Fibroblast of lung (primary cell): ENCODE results near the gene SLC14A1. TPM values are rescaled to one million over a fixed set of nuclear protein-coding genes. Genes with fewer than 3 reads are reported as not detected.

Experiments used
- DNase-seq, 2 donors: peaks; one replicate each; pipeline versions ENCODE4 v3.0.0 to v3.0.0-alpha.2; 2010; ENCODE audit warnings: low read depth in 2 of 2
- H2AFZ ChIP-seq: 2 replicates; pipeline ENCODE4 v1.5.1; 2012; ENCODE audit warnings: low read length, control low read depth, inconsistent platforms
- H3K27ac ChIP-seq: 2 replicates; pipeline ENCODE4 v1.5.1; 2011; ENCODE audit warnings: low read length, control low read depth; ENCODE audit not compliant: insufficient read depth
- H3K27me3 ChIP-seq: 2 replicates; pipeline ENCODE4 v1.5.1; 2011; ENCODE audit warnings: mild to moderate bottlenecking, low read length; ENCODE audit not compliant: control insufficient read depth, insufficient read depth
- H3K36me3 ChIP-seq: 2 replicates; pipeline ENCODE4 v1.5.1; 2011; ENCODE audit warnings: low read length; ENCODE audit not compliant: control insufficient read depth, insufficient read depth
- H3K4me1 ChIP-seq: 2 replicates; pipeline ENCODE4 v1.5.1; 2011; ENCODE audit warnings: low read length; ENCODE audit not compliant: control insufficient read depth, insufficient read depth; ENCODE audit errors: extremely low read depth
- H3K4me2 ChIP-seq: 2 replicates; pipeline ENCODE4 v1.5.1; 2011; ENCODE audit warnings: low read length, control low read depth; ENCODE audit not compliant: insufficient read depth; ENCODE audit errors: extremely low read depth
- H3K4me3 ChIP-seq, 4 experiments: fragments of 200-600 bp in 1 of 4; sonication (generic) in 1 of 4; replicated peaks in 1 of 4; 2 replicates each; pipeline ENCODE4 v1.5.1; 2011 to 2016; ENCODE audit warnings: low read length in 4 of 4, low read depth in 3 of 4, mild to moderate bottlenecking in 3 of 4, control low read depth in 2 of 4, inconsistent platforms in 1 of 4, mixed read lengths in 1 of 4; ENCODE audit not compliant: insufficient read depth in 1 of 4; ENCODE audit errors: control extremely low read depth in 1 of 4
- H3K79me2 ChIP-seq: 2 replicates; pipeline ENCODE4 v1.5.1; 2012; ENCODE audit warnings: mild to moderate bottlenecking, low read length, inconsistent platforms; ENCODE audit not compliant: control insufficient read depth, insufficient read depth
- H3K9ac ChIP-seq: 2 replicates; pipeline ENCODE4 v1.5.1; 2011; ENCODE audit warnings: mild to moderate bottlenecking, low read length, control low read depth; ENCODE audit not compliant: insufficient read depth
- H3K9me3 ChIP-seq: 2 replicates; pipeline ENCODE4 v1.5.1; 2012; ENCODE audit warnings: low read depth, low read length; ENCODE audit not compliant: control insufficient read depth, insufficient read depth
- H4K20me1 ChIP-seq: 2 replicates; pipeline ENCODE4 v1.5.1; 2011; ENCODE audit warnings: low read length; ENCODE audit not compliant: control insufficient read depth, insufficient read depth; ENCODE audit errors: extremely low read depth
- EZH2 ChIP-seq: IDR thresholded peaks from 2 replicates; pipeline ENCODE4 v1.5.1; 2012; ENCODE audit warnings: low read length, control low read depth, mild to moderate bottlenecking; ENCODE audit errors: missing control alignments
- polyA plus RNA-seq, 2 donors: library from polyadenylated mRNA; depleted of rRNA in 1 of 2; stranded (reverse) in 1 of 2; unstranded in 1 of 2; fragments of >200 nt; gene quantifications; 2 replicates each; pipeline ENCODE4 v1.2.1, GENCODE V29; 2011 to 2012; ENCODE audit warnings: missing spikeins in 1 of 2
- total RNA-seq: library from RNA; depleted of rRNA; stranded (reverse); fragments of >200 nt; gene quantifications from 2 replicates; pipeline ENCODE4 v1.2.1, GENCODE V29; 2014
- TF ChIP-seq, protein P1 (sequence below), 2 donors: IDR thresholded peaks in 1 of 2; conservative IDR thresholded peaks in 1 of 2; 1 replicate in 1 of 2; 2 replicates in 1 of 2; pipeline ENCODE4 v1.5.1; 2011 to 2012; ENCODE audit warnings: low read length in 2 of 2, control low read depth in 1 of 2, inconsistent platforms in 1 of 2, low read depth in 1 of 2, mild to moderate bottlenecking in 1 of 2

SLC14A1 gene
- total and polyA plus RNA-seq, 2 donors (not counting 1 experiment from before 2014, with no cell fraction given): 8.0 to 31.0 TPM

DNA sequence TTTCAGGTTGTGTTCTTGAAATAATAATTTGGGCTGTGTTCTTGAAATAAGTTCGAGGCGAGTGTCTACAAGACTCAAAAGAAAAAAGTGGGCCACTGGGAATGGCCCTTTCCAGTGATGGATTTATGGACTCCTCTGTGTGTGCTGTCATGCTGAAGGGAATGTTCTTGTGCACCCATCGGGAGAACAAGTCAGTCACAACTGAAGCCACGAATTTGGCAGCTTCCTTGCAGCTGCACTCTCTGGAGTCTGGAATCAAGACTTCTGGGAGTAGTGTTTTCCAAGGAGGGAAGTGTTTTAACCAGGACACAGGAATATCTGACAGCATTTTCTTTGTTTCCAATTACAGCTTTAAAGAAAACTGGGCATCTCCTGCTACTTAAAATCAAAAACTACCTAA, 620 bp downstream of the SLC14A1 start:
- Histone ChIP-seq H3K36me3 (no peaks in the 10 kb centered on the region), H3K4me2 (peak overlapping the region; percentile 56), H3K4me1 (peaks cover 4% of the 10 kb centered on the region)

GRCh38 chr18:45725336-45725735, 1.4 kb downstream of the SLC14A1 start:
- Histone ChIP-seq H4K20me1 (no peaks in the 10 kb centered on the region), H3K27ac (no peak overlapping the region), H3K4me3 (peak overlapping the region in 3 of 4 experiments; percentile 25 to 47 (median 28)), H3K4me1 (peaks cover 4% of the 10 kb centered on the region), H3K9ac (no peak overlapping the region), H3K4me2 (peak overlapping the region; percentile 8), H3K36me3 (no peaks in the 10 kb centered on the region), H3K27me3 (no peaks in the 10 kb centered on the region), H3K9me3 (no peaks in the 10 kb centered on the region), H3K79me2 (no peaks in the 10 kb centered on the region), H2AFZ (no peak overlapping the region)
- no peak for TF ChIP-seq EZH2
- no peak for DNase-seq

More for the DNA sequence above, 620 bp downstream of the SLC14A1 start:
- Histone ChIP-seq H3K9ac (no peak overlapping the region), H3K79me2 (no peaks in the 10 kb centered on the region), H4K20me1 (no peaks in the 10 kb centered on the region), H3K9me3 (no peaks in the 10 kb centered on the region), H3K27me3 (no peaks in the 10 kb centered on the region), H3K4me3 (peak overlapping the region; percentile 25 to 47 (median 32)), H2AFZ (no peak overlapping the region), H3K27ac (no peak overlapping the region)
- TF ChIP-seq, protein P1, sequence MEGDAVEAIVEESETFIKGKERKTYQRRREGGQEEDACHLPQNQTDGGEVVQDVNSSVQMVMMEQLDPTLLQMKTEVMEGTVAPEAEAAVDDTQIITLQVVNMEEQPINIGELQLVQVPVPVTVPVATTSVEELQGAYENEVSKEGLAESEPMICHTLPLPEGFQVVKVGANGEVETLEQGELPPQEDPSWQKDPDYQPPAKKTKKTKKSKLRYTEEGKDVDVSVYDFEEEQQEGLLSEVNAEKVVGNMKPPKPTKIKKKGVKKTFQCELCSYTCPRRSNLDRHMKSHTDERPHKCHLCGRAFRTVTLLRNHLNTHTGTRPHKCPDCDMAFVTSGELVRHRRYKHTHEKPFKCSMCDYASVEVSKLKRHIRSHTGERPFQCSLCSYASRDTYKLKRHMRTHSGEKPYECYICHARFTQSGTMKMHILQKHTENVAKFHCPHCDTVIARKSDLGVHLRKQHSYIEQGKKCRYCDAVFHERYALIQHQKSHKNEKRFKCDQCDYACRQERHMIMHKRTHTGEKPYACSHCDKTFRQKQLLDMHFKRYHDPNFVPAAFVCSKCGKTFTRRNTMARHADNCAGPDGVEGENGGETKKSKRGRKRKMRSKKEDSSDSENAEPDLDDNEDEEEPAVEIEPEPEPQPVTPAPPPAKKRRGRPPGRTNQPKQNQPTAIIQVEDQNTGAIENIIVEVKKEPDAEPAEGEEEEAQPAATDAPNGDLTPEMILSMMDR (conservative IDR thresholded peaks at IDR 0.05 in 1 of 2, IDR thresholded peaks at IDR 0.05 in 1 of 2; ENCODE audit: low read depth in 1 of 2, low read length in 2 of 2): no peak
- no peak for TF ChIP-seq EZH2
- peak in 1 of 2 donors; percentile 55 for DNase-seq

DNA sequence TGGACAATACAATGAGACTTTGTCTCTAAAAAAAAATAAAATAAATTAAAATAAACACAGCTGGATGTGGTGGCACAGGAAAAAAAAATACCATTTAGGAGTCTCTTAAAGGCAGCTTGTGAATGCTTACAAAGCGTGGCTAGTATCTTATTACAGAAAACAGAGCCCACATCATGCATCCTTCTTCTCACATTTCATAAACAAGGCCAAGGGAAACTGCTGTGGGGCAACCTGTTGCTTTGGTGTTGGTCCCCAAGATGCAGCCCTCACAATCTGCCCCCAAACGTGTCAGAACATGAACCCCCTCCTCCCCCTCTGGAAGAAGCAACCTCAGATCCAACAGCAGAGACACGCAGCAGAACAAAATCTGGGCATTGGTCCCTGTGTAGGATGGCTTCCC, 2.6 kb downstream of the SLC14A1 start:
- peak overlapping the region; percentile 26 for H3K4me2 ChIP-seq

More for the DNA sequence above, 2.6 kb downstream of the SLC14A1 start:
- no peaks in the 10 kb centered on the region for H3K9me3 ChIP-seq
- H3K79me2 ChIP-seq: no peaks in the 10 kb centered on the region
- H3K9ac ChIP-seq: no peak overlapping the region
- H3K27ac ChIP-seq: no peak overlapping the region
- no peaks in the 10 kb centered on the region for H3K36me3 ChIP-seq
- H3K4me1 ChIP-seq: peaks cover 9% of the 10 kb centered on the region
- TF ChIP-seq EZH2: no peak
- TF ChIP-seq, protein P1 (conservative IDR thresholded peaks at IDR 0.05 in 1 of 2, IDR thresholded peaks at IDR 0.05 in 1 of 2; ENCODE audit: low read depth in 1 of 2, low read length in 2 of 2): no peak
- no peaks in the 10 kb centered on the region for H4K20me1 ChIP-seq
- H3K27me3 ChIP-seq: no peaks in the 10 kb centered on the region
- DNase-seq: peak; percentile 26 to 45
- no peak overlapping the region for H2AFZ ChIP-seq
- H3K4me3 ChIP-seq: no peak overlapping the region
